HG02588 (cell line): Measurements from ENCODE around the gene C9.
"Not testable (repeated sequence)": the region's sequence is repeated elsewhere in the genome, so short reads cannot be mapped to it uniquely, and the experiment has no call there.

ENCODE experiments used
- ATAC-seq: cut with Tn5 transposase; IDR thresholded peaks from one replicate; pipeline ENCODE4 v1.9.1; 2021; ENCODE audit warnings: mild to moderate bottlenecking, moderate library complexity; ENCODE audit not compliant: unreplicated experiment

The C9 gene

DNA sequence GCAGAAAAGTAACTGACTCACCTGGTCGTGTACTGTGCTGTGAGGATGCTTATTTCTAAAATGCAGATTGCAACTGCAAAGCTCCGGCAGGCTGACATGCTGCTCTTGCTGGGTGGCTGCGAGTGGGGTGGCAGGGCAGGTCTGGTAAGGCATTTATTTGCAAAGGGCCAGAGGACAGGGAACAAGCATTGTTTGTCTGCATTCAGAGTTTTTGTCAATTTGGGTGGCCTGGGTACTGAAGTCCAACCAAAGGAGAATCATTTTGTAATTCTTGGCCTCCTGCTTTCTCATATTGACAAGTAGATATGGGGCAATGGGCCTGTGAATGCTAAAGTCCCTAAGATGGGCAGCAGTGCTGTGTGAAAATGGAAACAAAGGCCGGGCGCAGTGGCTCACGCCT is at the start of gene C9:
TSS of gene C9 (minus strand) at position 129 of the 400 bp plus-strand sequence. CDS start at position 98, 31 bp downstream.
- ATAC-seq, result no peak

DNA sequence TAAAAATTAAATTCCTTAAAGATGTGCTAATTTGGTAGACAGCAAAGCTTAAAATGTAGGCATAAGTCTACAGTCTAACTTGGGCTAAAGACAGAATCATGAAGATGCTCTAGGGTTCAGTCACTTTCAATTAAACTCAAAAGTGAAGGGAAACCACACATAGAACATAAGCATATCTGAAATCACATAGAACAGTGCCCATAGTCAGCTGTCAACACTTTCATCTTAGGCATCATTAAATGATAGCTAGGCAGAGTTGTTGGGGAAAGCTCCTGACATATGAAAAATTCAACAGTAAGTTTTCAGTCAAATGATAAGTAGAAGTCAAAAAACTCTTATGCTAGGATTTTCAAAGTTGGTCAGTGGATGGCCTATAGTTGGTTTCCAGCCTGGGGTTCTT is 49.5 kb upstream of the C9 start:
- no peak for ATAC-seq

DNA sequence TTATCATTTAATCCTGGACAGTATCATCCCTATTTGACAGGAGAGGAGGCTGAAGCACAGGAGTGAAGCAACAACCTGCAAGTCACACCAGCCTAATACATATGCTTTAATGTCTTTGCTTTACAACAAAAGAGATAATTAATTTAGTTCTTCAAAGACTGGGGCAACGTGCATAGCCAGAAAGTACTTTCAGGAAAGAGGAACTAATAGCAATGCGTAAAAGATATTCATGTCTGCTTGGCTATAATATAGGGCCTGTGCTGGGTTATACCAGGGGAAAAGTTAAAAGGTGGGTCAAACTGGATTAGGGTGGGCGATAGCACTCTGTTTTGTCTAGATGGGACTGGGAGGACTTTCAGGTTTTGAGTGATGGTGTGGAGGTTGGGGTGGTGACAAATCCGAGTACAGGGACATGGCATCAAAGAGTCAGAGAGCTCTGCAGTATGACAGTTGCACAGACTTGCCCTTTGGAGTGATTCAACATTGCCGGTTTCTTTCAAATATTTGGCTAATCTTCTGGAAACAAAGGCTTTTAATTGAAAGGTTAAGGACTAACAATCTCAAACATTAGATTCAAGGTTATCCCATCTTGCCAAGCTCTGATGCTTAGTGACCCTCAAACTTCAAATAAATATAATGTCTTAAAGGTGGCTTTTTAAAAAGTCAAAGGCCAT is 48.6 kb upstream of the C9 start:
- ATAC-seq, result no peak

DNA sequence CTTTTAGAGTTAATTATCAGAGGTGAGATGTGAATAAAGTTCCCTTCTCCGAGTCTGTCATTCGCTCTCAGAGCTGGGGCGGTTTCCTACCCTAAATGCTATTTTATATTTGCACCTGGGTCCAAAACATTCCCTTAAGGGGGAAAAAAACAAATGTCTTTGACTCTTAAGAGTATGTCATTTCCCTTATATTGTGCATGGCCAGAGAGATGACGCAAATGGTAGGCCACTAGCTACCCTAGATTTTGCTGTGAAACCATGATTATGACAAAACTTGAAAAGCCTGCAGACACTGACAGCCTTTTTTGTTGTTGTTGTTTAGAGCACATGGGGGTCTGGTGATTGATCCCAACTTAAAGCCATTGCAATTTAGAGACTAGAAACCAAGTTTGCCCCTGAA is 47.7 kb upstream of the C9 start:
- ATAC-seq, result no peak

DNA sequence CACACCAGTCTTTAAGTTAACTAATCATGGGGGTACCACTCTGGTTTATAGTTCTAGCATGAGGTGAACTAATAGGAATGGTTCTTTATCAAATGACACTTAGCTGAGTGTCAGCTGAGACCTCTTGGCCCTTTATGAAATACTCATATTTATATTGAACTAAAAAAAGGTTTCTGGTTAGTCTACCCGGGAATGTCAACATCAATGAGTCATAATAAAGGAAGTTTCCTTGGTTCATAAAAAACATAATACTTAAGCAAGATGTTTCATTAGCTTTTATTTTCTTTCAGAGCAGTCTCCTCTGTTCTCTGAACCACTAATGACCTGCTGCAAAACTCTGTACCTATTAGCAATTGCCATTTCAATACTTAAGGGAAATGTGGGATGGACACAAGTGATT is 46.8 kb upstream of the C9 start:
- no peak for ATAC-seq

DNA sequence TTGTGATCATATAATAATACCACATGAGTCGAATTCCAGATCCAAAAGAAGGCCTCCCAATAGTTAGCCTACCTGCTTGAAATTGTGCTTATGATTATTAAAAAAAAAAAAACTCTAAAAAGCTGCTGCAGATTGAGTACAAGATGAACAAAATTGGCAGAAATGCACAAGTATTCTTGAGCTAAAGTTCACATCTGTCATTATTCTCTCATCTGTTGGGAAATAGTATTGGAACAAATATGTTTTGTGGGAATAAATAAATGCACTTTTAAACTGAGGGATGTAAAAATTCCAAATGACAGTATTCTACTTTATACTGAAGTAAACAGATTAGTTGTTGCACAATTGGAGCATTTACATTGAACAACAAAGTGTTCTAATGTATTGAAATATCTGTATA is 44.7 kb upstream of the C9 start:
- no peak for ATAC-seq

DNA sequence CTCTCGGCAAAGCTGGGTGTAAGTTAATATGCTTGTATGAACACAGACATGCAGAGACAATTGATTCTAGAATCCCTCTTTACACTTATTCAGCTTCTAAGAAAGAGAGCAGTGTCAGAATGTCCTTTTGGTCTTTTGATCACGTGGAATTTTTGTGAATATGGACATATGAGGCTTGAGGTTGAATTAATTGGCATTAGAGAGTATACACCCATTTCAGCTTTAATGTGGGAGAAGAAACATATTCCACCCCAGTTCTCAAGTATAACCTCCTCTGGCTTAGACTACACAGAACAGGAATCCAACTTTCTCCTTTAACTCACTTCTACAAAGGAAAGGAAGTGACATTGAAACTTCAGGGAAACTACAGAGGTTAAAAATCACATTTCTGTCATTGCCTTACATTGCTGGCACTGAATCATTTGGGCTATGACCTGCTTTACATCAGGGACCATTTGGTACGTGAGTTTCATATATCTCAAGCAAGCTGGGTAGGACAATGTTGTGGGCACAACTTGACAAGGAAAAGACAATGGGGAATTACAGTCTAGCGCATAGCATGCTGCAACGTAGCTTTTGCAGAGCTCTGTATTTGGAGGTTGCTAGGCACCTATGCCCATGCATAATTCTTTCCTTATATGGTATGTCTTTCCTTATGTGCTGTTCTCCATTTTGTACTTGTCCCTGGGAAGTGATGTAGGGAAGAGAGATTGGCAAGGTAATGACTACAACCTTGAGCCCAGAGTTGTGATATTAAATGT is 41.0 kb upstream of the C9 start:
- ATAC-seq, result no peak

DNA sequence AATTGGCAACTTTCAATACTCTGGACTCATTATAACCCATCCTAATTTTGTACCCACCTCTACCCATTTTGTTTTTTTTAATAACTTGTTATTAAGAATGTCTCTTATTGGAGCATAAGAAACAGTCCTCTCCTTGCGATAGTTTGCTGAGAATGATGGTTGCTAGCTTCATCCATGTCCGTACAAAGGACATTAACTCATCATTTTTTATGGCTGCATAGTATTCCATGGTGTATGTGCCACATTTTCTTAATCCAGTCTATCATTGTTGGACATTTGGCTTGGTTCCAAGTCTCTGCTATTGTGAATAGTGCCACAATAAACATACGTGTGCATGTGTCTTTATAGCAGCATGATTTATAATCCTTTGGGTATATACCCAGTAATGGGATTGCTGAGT is 39.5 kb upstream of the C9 start:
- ATAC-seq, result not testable (repeated sequence)

DNA sequence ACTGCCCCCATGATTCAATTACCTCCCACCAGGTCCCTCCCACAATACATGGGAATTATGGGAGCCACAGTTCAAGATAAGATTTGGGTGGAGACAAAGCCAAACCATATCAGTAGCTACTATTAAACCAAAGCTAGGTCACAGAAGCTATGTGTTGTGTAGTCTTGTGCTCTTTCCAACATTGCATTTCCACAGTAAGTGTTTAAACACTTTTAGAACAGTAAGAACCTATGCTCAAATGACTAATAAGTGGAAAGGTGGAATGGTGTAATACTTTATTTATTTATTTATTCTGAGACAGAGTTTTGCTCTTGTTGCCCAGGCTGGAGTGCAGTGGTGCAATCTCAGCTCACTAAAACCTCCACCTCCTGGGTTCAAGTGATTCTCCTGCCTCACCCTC is 37.8 kb upstream of the C9 start:
- not testable (repeated sequence) for ATAC-seq

DNA sequence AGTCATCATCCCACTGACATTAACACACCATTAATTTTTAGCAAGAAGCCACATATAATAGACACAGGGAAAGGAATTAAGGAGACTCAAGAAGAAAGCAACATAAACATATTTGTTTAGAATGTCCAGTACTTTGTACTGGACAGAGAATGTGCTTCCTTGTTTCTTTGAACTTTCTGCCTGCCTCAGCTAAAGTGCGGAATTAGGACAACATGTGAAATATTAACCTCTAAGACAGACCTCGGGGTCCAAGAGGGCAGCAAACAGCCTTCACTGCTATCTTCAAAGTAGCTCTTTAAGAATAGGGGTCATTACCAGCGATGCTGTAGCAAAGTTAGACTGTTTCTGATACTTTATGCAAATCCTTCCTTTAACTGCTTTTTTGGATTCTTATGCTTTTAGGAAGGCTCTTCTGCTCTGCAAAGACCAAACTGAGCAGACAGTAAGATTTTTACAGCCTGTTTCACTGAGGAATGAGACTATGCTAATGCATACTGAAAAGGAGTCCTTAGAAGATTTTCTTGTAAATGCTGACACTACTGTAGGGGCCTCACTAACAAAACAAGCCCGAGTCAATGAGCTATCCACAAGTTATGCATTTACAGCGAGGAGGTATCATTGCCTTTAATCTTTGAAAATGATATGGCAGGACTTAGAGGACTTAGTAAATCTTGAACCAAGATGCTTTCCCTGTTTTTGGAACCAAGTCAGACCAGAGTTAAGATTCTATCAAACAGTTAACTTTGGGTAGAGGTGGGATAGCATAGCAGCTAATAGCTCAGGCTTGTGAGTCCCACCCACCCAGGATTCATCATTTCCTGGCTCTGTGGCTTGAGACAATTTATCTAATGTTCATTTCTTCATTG is 36.7 kb upstream of the C9 start:
- ATAC-seq, result no peak

DNA sequence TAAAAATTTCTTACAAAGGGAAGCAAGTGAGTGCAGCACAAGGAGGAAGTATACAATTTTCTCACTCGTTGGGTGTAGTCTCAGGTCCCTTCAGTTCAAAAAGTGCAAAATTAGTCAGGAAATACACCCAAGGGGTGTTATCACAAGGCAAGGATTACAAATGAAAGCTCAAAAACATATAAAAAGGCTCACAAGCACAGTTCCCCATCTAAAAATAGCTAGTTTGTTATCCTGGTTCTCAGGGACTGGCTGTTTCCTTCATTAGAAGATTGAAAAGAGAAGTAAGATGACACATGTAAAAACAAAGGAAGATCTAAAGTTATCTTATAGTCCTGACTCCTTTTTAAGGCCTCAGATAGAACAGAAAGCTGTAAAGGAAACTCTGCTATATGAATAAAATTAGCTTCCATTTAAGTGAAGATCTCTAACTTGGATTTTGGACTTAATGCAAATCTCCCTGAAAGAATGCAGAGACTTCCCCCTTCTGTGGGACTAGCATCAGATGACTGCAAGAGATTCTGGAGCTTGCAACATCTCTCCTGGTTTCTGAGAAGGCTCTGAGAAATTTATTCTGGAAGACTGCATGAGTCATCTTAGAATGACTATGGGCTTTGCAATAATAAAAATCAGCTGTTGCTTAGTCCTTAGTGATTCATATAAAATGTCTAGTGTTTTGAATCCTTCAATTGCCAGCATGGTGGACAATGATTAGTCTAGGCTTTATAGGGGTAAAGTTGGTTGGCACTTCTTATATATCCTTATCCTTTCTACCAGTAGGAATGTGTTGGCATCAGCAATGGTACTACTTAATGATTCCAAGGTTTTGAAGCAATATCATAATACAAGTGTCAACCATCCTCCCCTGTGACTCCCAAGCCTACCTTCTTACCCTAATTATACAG is 35.1 kb upstream of the C9 start:
- ATAC-seq, result no peak

DNA sequence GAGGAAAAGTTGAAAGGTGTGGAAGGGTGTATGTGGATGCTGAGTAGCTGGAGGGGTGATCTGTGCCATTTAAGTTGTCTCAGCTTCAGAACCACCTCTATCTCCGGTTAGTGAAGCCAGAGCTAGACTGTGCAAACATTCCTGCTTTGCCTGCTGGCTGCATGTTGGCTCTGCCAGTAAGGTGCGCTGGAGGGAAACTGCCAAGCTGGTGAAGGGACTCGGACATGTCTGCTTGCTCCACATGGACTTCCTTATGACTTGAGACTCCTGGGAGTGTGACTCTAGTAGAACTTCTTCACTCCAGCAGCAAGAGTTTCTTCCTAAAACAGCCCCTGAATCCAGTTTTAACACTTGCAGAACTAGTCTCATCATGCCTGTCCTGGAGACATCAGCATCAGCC is 32.5 kb upstream of the C9 start:
- ATAC-seq, result no peak

DNA sequence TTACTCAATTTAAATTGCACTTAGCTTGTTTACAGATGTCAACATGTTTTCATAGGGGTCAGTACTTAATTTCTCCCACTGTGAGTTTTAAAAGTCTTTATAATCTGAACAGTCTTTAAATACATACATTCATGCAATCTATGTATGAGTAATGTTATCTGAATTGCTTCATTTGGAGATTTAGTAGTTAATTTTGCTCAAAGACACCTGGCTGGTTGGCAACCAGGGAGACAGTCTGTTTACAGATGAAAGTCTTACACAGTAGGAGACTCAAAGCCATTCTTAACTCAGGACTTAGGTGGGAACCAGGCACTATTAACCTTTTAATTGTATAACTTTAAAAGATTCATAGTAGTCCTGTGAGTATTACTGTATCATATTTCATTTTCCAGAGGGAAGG is 31.2 kb upstream of the C9 start:
- no peak for ATAC-seq

DNA sequence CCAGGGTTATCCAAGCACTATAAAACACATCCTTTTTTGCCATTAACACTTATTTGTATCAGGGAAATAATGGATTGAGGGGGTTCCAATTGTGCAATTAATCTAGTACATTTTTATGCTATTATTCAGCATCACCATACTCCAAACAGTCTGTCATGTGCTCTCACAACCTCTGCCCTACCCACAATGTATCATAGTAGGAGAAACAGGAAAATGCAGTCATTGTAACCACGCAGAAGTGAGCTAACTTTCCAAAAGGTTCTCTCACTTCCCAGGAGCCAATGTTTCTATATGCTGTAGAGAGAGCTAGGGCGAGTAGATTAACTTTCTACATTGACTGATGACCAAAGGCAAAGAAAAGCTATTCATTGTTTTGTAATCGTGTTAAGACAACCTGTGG is 30.7 kb upstream of the C9 start:
- ATAC-seq, result no peak

DNA sequence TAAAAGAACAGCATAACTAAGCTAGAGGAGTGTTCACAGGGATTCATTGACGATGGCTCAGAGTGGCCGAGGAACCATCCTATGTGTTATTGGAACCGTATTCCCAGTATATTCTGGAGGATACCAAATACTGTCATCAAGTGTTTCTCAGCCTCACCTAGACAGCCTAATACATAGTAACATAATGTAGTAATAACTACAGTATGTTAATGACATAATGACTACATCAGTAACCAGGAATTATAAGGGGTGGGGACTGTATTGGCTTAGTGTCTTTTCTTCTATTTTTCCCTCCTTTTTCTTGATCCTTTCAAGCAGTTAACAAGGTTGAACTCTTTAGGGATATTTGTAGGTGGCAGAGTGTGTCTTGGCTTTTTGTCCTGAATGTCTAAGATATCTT is 26.6 kb upstream of the C9 start:
- no peak for ATAC-seq

DNA sequence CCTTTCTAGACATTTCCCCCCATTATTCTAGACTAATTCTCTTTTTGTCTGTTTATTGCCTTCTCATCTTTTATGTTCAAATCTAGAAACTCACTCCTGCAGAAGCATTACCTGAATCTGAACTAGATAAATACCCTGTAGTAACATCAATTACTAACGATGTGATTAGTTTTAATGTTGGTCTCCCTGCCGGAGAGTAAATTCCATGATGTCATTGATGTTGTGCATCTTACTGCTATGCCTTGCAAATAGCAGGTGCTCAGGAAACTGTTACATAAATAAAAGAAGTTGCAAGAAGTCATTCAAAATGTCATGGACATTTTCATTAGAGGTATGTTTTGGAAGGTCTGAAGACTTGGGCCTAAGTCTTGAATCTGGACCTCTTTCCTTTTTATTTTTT is 23.0 kb upstream of the C9 start:
- no peak for ATAC-seq

DNA sequence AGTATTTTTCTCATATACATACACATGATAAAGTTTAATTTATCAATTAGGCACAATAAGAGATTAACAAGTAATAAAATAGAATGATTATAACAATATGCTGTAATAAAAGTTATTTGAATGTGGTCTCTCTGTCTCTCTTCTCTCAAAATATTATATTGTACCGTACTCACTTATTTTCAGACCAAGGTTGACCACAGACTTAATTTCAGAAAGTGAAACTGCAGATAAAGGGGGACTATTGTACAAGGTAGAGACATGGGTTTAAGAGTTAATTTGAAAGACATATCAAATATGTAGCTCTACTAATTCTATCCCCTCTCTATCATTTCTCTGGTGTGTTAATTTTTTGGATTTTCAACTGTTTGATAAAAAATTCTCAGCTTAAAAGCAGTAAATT is 20.0 kb upstream of the C9 start:
- no peak for ATAC-seq

DNA sequence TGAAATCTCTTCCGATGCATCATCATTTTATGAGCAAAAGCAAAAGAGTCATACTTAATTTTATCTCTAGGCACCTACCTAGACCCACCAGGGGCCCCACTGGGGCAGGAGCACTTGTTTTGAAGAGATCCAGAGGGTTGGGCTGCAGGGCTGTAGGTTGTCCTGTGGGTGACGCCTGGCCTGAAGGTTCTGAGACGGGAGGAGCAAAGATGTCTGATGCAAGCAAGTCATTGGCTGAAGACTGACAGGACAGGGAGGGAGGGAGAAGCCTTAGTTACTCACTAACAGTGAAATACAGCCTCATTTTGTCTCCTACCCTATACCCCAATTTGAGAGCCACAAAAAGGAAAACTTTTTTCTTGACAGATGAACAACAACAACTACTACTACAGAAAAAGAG is 17.1 kb upstream of the C9 start:
- no peak for ATAC-seq

DNA sequence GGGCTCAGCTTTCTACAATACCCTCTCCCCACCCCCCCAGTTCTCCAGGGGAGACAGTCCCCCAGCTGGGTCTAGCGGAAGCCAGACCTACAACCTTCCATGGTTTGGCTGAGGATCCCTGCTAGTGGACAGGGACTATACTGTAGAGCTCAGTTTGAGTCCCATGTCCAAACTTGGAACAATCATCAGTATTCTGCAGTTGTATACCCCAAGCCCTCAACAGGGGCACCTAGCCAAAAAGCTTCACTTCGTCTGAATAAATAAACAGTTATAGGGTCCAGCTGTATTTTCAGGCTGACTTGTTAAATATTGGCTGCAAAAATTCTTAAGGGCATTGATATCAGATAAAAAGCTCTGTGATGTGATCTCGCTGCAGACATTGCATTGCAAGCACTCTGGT is 15.4 kb upstream of the C9 start:
- ATAC-seq, result no peak

DNA sequence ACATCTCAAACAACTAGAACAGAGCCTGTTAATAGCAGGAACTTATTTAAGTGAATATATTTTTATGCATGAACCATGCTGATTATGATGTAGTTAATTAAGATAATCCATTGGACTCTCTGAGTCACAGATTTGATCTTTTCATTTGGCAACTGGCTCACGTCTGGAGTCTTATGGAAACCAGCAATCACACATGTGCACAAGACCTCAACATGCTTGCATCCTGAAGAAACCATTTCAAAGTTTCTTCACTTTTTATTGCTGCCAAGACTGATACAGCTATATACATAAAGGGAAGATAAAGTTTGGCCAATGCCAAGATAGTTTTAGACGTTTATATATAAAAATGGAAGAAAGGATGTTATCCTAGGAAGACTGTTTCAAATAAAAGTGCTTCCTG is 13.3 kb upstream of the C9 start:
- no peak for ATAC-seq

DNA sequence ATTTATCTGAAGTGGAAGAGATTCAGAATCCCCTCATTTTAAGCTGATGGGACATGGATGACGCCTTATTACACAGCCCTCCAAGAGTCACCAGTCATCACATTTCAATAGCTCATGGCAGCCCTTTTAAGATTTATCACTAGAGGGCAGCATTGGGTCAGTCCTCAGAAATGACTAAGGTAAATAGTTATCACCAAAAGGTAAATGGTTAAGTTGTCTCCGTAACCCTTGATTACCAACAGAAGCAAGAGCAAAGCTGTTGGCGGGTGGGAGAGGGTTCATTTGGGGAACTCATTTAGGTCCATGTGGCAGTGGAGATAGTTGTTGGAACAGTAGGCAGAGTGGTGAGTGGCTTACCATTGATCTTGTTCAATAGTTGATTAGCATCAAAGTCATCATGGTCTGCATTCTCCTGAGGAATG is 12.0 kb upstream of the C9 start:
- no peak for ATAC-seq
